IgD-negative memory B cell (primary cell): ENCODE data around the gene SMOC2. TPM values are rescaled to one million over a fixed set of nuclear protein-coding genes. Genes with fewer than 3 reads are reported as not detected.

Source experiments
- H3K27ac Mint-ChIP-seq, 3 donors: one replicate each; pipeline ENCODE4 v1.8.0; 2020 to 2022; ENCODE audit warnings: mild to moderate bottlenecking in 3 of 3, mixed read lengths in 3 of 3, moderate library complexity in 1 of 3
- H3K27me3 Mint-ChIP-seq: one replicate; pipeline ENCODE4 v1.8.0; 2021; ENCODE audit warnings: mixed read lengths
- H3K36me3 Mint-ChIP-seq: one replicate; pipeline ENCODE4 v1.8.0; 2020; ENCODE audit warnings: mild to moderate bottlenecking, mixed read lengths
- H3K4me1 Mint-ChIP-seq, 3 donors: one replicate each; pipeline ENCODE4 v1.8.0; 2020 to 2022; ENCODE audit warnings: mixed read lengths in 3 of 3, mild to moderate bottlenecking in 1 of 3
- H3K4me3 Mint-ChIP-seq, 4 donors: one replicate each; pipeline ENCODE4 v1.8.0; 2020 to 2022; ENCODE audit warnings: mild to moderate bottlenecking in 4 of 4, mixed read lengths in 4 of 4, moderate library complexity in 3 of 4
- H3K9me3 Mint-ChIP-seq, 3 donors: one replicate each; pipeline ENCODE4 v1.8.0; 2020 to 2021; ENCODE audit warnings: mixed read lengths in 3 of 3, mild to moderate bottlenecking in 1 of 3
- polyA plus RNA-seq: library from polyadenylated mRNA; unstranded; fragments of 300-500 nt; fragmentation: Illumina TruSeq; gene quantifications from one replicate; pipeline ENCODE4 v1.2.3, GENCODE V29; 2021

SMOC2 gene
- polyA plus RNA-seq, 1 donor from 2014 or later = not detected

- H3K27me3 Mint-ChIP-seq = no peaks in the 10 kb centered on the region
- peak overlapping the region in 1 of 3 donors; percentile 5 for H3K27ac Mint-ChIP-seq
- H3K36me3 Mint-ChIP-seq = no peaks in the 10 kb centered on the region
- H3K9me3 Mint-ChIP-seq = no peaks in the 10 kb centered on the region
- H3K4me1 Mint-ChIP-seq = no peaks in the 10 kb centered on the region
- H3K4me3 Mint-ChIP-seq = no peak overlapping the region
Observed at GRCh38 chr6:168427184-168427583, 13.8 kb upstream of the SMOC2 start.

- Mint-ChIP-seq H3K4me3 (peak overlapping the region in 1 of 4 donors; percentile 25), H3K36me3 (no peaks in the 10 kb centered on the region), H3K27ac (no peak overlapping the region), H3K4me1 (no peaks in the 10 kb centered on the region), H3K9me3 (no peaks in the 10 kb centered on the region), H3K27me3 (no peaks in the 10 kb centered on the region)
Observed at GRCh38 chr6:168428052-168428826, 12.7 kb upstream of the SMOC2 start.

- Mint-ChIP-seq H3K27ac (no peak overlapping the region), H3K9me3 (no peaks in the 10 kb centered on the region), H3K36me3 (no peaks in the 10 kb centered on the region), H3K27me3 (no peaks in the 10 kb centered on the region), H3K4me1 (no peaks in the 10 kb centered on the region), H3K4me3 (no peak overlapping the region)
Observed at GRCh38 chr6:168428863-168429262, 12.1 kb upstream of the SMOC2 start.

GRCh38 chr6:168432196-168432595 is 8.8 kb upstream of the SMOC2 start:
- Mint-ChIP-seq H3K27me3 (no peaks in the 10 kb centered on the region), H3K4me1 (no peaks in the 10 kb centered on the region), H3K27ac (no peak overlapping the region), H3K36me3 (no peaks in the 10 kb centered on the region), H3K4me3 (no peak overlapping the region), H3K9me3 (peaks cover 0 to 3% (median 2%) of the 10 kb centered on the region in 3 donors)

- Mint-ChIP-seq H3K9me3 (peaks cover 0 to 3% (median 2%) of the 10 kb centered on the region in 3 donors), H3K36me3 (no peaks in the 10 kb centered on the region), H3K27ac (no peak overlapping the region), H3K4me1 (no peaks in the 10 kb centered on the region), H3K4me3 (no peak overlapping the region), H3K27me3 (peaks cover 1% of the 10 kb centered on the region)
Observed at GRCh38 chr6:168433898-168434297, 7.1 kb upstream of the SMOC2 start.

GRCh38 chr6:168434505-168434904 is 6.5 kb upstream of the SMOC2 start:
- no peaks in the 10 kb centered on the region for H3K36me3 Mint-ChIP-seq
- H3K27me3 Mint-ChIP-seq = peaks cover 1% of the 10 kb centered on the region
- no peak overlapping the region for H3K4me3 Mint-ChIP-seq
- H3K9me3 Mint-ChIP-seq = peaks cover 0 to 3% (median 2%) of the 10 kb centered on the region in 3 donors
- H3K4me1 Mint-ChIP-seq = no peaks in the 10 kb centered on the region
- no peak overlapping the region for H3K27ac Mint-ChIP-seq

DNA sequence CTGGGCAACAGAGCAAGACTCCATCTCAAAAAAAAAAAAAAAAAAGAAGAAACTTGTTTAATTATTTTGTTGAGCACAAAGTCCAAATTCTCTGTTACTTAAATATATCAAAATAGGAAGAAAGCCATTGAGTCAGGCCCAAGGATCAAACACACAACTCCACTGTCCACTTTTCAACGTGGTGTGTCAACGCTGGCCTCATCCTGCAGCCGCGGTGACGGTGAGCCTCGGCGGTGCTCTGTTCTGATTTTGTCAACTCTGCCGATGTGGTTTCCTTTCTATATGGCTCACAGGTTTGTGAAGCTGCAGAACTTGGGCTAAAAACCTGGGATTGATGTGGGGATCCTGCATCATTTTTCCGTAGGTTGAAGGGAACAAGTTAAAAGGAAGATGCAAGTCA is 3.2 kb upstream of the SMOC2 start:
- H3K27ac Mint-ChIP-seq = no peak overlapping the region
- H3K36me3 Mint-ChIP-seq = no peaks in the 10 kb centered on the region
- peaks cover 0 to 3% (median 2%) of the 10 kb centered on the region in 3 donors for H3K9me3 Mint-ChIP-seq
- no peak overlapping the region for H3K4me3 Mint-ChIP-seq
- peaks cover 14% of the 10 kb centered on the region for H3K27me3 Mint-ChIP-seq
- no peaks in the 10 kb centered on the region for H3K4me1 Mint-ChIP-seq

DNA sequence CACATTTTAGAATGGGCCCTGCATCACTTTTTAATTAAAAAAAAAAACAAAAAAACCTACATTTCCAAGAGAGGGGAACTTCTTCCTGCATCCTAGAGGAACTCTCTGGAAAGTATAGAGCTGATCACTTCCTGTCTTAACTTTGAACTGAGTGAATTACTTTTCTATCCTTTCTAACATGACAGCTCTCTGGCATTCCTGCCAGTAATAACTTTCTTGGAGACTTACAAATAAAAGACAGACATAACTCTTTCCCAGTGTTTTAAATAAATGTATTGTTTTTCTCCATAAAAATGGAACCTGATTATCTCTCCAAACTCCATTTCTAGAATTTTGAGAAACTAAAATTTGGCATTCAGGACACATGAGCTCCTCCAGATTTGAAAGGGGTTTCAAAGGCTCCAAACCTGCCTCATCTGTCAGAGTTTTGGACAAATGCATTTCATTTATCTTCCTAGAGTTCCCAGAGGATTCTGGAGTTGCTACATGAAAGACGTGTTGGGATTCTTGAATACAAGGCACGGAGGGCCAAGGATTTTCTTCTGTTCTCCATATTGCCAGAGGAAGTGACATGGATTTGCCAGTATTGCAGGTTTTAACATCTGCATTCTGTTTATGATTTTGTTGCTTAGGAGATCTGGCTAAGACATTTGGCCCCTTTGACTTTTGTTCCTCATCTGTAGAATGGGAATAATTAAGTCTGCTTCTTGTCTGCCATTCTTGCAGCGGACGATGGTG is 2.0 kb upstream of the SMOC2 start:
- no peak overlapping the region for H3K27ac Mint-ChIP-seq
- H3K27me3 Mint-ChIP-seq = peaks cover 20% of the 10 kb centered on the region
- H3K4me3 Mint-ChIP-seq = no peak overlapping the region
- H3K9me3 Mint-ChIP-seq = peaks cover 0 to 3% (median 2%) of the 10 kb centered on the region in 3 donors
- no peaks in the 10 kb centered on the region for H3K36me3 Mint-ChIP-seq
- no peaks in the 10 kb centered on the region for H3K4me1 Mint-ChIP-seq

DNA sequence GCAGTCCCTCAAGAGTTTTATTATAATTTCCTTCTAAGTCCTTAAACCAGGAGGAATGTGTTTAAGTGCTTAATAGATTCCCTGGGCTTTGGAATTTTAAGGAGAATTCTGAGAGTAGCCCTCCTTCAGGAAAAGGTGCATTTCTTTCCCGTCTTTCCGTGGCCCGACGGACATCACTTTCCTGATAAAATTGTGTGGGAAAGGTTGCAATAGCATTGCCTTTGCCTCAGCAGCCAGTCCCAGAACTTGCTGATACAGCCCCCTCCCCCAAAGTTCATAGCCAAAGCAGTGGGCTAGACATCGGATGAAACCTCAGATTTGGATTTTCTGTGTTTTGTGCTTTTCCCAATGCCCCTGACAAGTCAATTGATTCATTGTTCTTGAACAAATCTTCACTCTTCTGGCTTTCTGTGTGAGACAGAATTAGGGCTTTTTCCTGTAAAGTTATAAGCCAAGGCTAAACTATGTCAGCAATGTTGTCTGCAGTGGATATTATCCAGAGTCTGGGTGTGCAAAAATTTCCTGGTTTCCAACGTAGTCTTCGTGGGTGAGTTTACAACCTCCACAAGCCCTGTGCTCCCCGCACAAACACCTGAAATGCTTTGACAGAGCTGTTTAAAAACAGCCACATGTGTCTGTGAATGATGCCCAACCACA is 1.1 kb upstream of the SMOC2 start:
- Mint-ChIP-seq H3K36me3 (no peaks in the 10 kb centered on the region), H3K27ac (no peak overlapping the region), H3K4me1 (no peaks in the 10 kb centered on the region), H3K4me3 (no peak overlapping the region), H3K27me3 (peaks cover 24% of the 10 kb centered on the region), H3K9me3 (peaks cover 0 to 3% (median 2%) of the 10 kb centered on the region in 3 donors)

- no peak overlapping the region for H3K4me3 Mint-ChIP-seq
- peaks cover 0 to 4% (median 0%) of the 10 kb centered on the region in 3 donors for H3K9me3 Mint-ChIP-seq
- peaks cover 24% of the 10 kb centered on the region for H3K27me3 Mint-ChIP-seq
- H3K36me3 Mint-ChIP-seq = no peaks in the 10 kb centered on the region
- H3K27ac Mint-ChIP-seq = no peak overlapping the region
- peaks cover 0 to 4% (median 0%) of the 10 kb centered on the region in 3 donors for H3K4me1 Mint-ChIP-seq
Observed at GRCh38 chr6:168441434-168442391, 729 bp downstream of the SMOC2 start.

- Mint-ChIP-seq H3K27ac (no peak overlapping the region), H3K27me3 (peaks cover 24% of the 10 kb centered on the region), H3K36me3 (no peaks in the 10 kb centered on the region), H3K9me3 (peaks cover 0 to 4% (median 0%) of the 10 kb centered on the region in 3 donors), H3K4me3 (no peak overlapping the region), H3K4me1 (peaks cover 0 to 5% (median 4%) of the 10 kb centered on the region in 3 donors)
Observed at GRCh38 chr6:168442646-168443045, 1.7 kb downstream of the SMOC2 start.

DNA sequence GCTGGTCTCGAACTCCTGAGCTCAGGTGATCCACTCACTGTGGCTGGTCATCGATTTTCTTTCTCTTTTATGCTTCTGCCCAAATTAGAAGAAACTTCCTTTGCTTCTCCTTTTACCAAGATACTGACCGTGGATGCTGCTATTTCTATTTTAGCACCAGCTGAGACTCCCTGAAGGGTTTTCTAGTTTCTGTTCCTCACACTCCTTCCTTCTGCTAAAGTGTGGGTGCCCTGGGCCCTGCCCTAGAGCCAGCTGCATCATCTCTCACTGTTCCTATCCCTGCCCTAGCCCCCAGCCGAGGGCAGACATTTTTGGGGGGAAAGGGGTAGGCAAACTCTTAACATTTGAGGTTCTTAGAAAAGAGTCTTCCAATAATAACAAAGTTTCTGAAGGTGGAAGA is 6.3 kb downstream of the SMOC2 start:
- Mint-ChIP-seq H3K9me3 (peaks cover 0 to 4% (median 0%) of the 10 kb centered on the region in 3 donors), H3K4me3 (peak overlapping the region in 1 of 4 donors; percentile 1), H3K36me3 (peaks cover 4% of the 10 kb centered on the region), H3K4me1 (peaks cover 0 to 5% (median 4%) of the 10 kb centered on the region in 3 donors), H3K27me3 (peaks cover 14% of the 10 kb centered on the region), H3K27ac (peak overlapping the region; percentile 20 to 93 (median 59))

GRCh38 chr6:168447700-168448099 is 6.7 kb downstream of the SMOC2 start:
- no peak overlapping the region for H3K4me3 Mint-ChIP-seq
- H3K27ac Mint-ChIP-seq = peak overlapping the region; percentile 20 to 93 (median 59)
- peaks cover 4% of the 10 kb centered on the region for H3K36me3 Mint-ChIP-seq

GRCh38 chr6:168448243-168448855 is 7.4 kb downstream of the SMOC2 start:
- Mint-ChIP-seq H3K27me3 (peaks cover 9% of the 10 kb centered on the region), H3K4me1 (peaks cover 0 to 5% (median 4%) of the 10 kb centered on the region in 3 donors), H3K36me3 (peaks cover 4% of the 10 kb centered on the region), H3K9me3 (peaks cover 0 to 4% (median 0%) of the 10 kb centered on the region in 3 donors), H3K4me3 (no peak overlapping the region), H3K27ac (no peak overlapping the region)

More at GRCh38 chr6:168447700-168448099, 6.7 kb downstream of the SMOC2 start:
- Mint-ChIP-seq H3K9me3 (peaks cover 0 to 4% (median 0%) of the 10 kb centered on the region in 3 donors), H3K4me1 (peaks cover 0 to 5% (median 4%) of the 10 kb centered on the region in 3 donors), H3K27me3 (peaks cover 12% of the 10 kb centered on the region)
